Measurements from ENCODE around the gene ARHGAP42. TPM values are rescaled to one million over a fixed set of nuclear protein-coding genes. Genes with fewer than 3 reads are reported as not detected.
A peak's percentile ranks its signal among the peaks of the same experiment; 100 is the strongest.

The ARHGAP42 gene
- total RNA-seq, 2 experiments from 2014 or later, result not detected

- ChIA-PET CTCF (no interaction called here), POLR2A (no interaction called here)
- Mint-ChIP-seq H3K27ac (no peak overlapping the region), H3K4me3 (peak overlapping the region; percentile 39), H3K27me3 (peaks cover 22% of the 10 kb centered on the region), H3K4me1 (peaks cover 11% of the 10 kb centered on the region), H3K36me3 (ENCODE audit: low read depth) (no peaks in the 10 kb centered on the region), H3K9me3 (no peaks in the 10 kb centered on the region)
- no peak for DNase-seq
Observed at GRCh38 chr11:100687630-100688395, 725 bp downstream of the ARHGAP42 start.

GRCh38 chr11:100689141-100689540 lies 2.1 kb downstream of the ARHGAP42 start:
- peaks cover 22% of the 10 kb centered on the region for H3K27me3 Mint-ChIP-seq
- H3K36me3 Mint-ChIP-seq (ENCODE audit: low read depth), result no peaks in the 10 kb centered on the region
- H3K4me1 Mint-ChIP-seq, result peaks cover 11% of the 10 kb centered on the region
- POLR2A ChIA-PET, result no interaction called here
- no peak overlapping the region for H3K4me3 Mint-ChIP-seq
- no peak for DNase-seq
- CTCF ChIA-PET, result no interaction called here
- no peak overlapping the region for H3K27ac Mint-ChIP-seq
- no peaks in the 10 kb centered on the region for H3K9me3 Mint-ChIP-seq

- Mint-ChIP-seq H3K27me3 (peaks cover 11% of the 10 kb centered on the region), H3K4me3 (no peak overlapping the region), H3K27ac (no peak overlapping the region), H3K36me3 (ENCODE audit: low read depth) (no peaks in the 10 kb centered on the region), H3K9me3 (no peaks in the 10 kb centered on the region), H3K4me1 (peaks cover 5% of the 10 kb centered on the region)
- DNase-seq, result no peak
- CTCF ChIA-PET, result no interaction called here
- POLR2A ChIA-PET, result no interaction called here
Observed at GRCh38 chr11:100691896-100692653, 5.0 kb downstream of the ARHGAP42 start.

- ChIA-PET CTCF (no interaction called here), POLR2A (no interaction called here)
- DNase-seq, result no peak
- peaks cover 3% of the 10 kb centered on the region for H3K9me3 Mint-ChIP-seq
- no peak overlapping the region for H3K27ac Mint-ChIP-seq
- no peaks in the 10 kb centered on the region for H3K4me1 Mint-ChIP-seq
- H3K4me3 Mint-ChIP-seq, result no peak overlapping the region
- no peaks in the 10 kb centered on the region for H3K36me3 Mint-ChIP-seq (ENCODE audit: low read depth)
- H3K27me3 Mint-ChIP-seq, result no peaks in the 10 kb centered on the region
Observed at GRCh38 chr11:100695911-100696310, 8.8 kb downstream of the ARHGAP42 start.

GRCh38 chr11:100703139-100703538 lies 16.1 kb downstream of the ARHGAP42 start:
- Mint-ChIP-seq H3K36me3 (ENCODE audit: low read depth) (no peaks in the 10 kb centered on the region), H3K27ac (no peak overlapping the region), H3K27me3 (no peaks in the 10 kb centered on the region), H3K9me3 (peaks cover 3% of the 10 kb centered on the region), H3K4me1 (no peaks in the 10 kb centered on the region), H3K4me3 (no peak overlapping the region)
- ChIA-PET CTCF (no interaction called here), POLR2A (no interaction called here)
- DNase-seq, result no peak

GRCh38 chr11:100703801-100704575 lies 16.9 kb downstream of the ARHGAP42 start:
- no peak for DNase-seq
- POLR2A ChIA-PET, result no interaction called here
- CTCF ChIA-PET, result no interaction called here
- Mint-ChIP-seq H3K4me1 (no peaks in the 10 kb centered on the region), H3K36me3 (ENCODE audit: low read depth) (no peaks in the 10 kb centered on the region), H3K27me3 (no peaks in the 10 kb centered on the region), H3K27ac (no peak overlapping the region), H3K4me3 (no peak overlapping the region), H3K9me3 (peaks cover 2% of the 10 kb centered on the region)

GRCh38 chr11:100705447-100705846 lies 18.4 kb downstream of the ARHGAP42 start:
- Mint-ChIP-seq H3K9me3 (no peaks in the 10 kb centered on the region), H3K27me3 (no peaks in the 10 kb centered on the region), H3K36me3 (ENCODE audit: low read depth) (no peaks in the 10 kb centered on the region), H3K4me1 (no peaks in the 10 kb centered on the region), H3K4me3 (no peak overlapping the region), H3K27ac (no peak overlapping the region)
- no peak for DNase-seq
- CTCF ChIA-PET, result no interaction called here
- POLR2A ChIA-PET, result no interaction called here

- Mint-ChIP-seq H3K9me3 (peaks cover 1% of the 10 kb centered on the region), H3K4me1 (no peaks in the 10 kb centered on the region), H3K4me3 (no peak overlapping the region), H3K36me3 (ENCODE audit: low read depth) (no peaks in the 10 kb centered on the region), H3K27me3 (no peaks in the 10 kb centered on the region), H3K27ac (no peak overlapping the region)
- POLR2A ChIA-PET, result no interaction called here
- DNase-seq, result no peak
- CTCF ChIA-PET, result no interaction called here
Observed at GRCh38 chr11:100706179-100706578, 19.1 kb downstream of the ARHGAP42 start.

GRCh38 chr11:100709233-100709957 lies 22.3 kb downstream of the ARHGAP42 start:
- no peak for DNase-seq
- Mint-ChIP-seq H3K4me3 (no peak overlapping the region), H3K4me1 (no peaks in the 10 kb centered on the region), H3K9me3 (peaks cover 5% of the 10 kb centered on the region), H3K36me3 (ENCODE audit: low read depth) (no peaks in the 10 kb centered on the region), H3K27ac (no peak overlapping the region), H3K27me3 (no peaks in the 10 kb centered on the region)
- ChIA-PET CTCF (interaction anchor here (0.9 kb wide), 1 partner anchor 10 kb away, joined by 3 read pairs; no protein-coding TSS in a partner anchor), POLR2A (no interaction called here)

- Mint-ChIP-seq H3K4me3 (no peak overlapping the region), H3K27ac (no peak overlapping the region), H3K9me3 (peaks cover 5% of the 10 kb centered on the region), H3K4me1 (no peaks in the 10 kb centered on the region), H3K27me3 (no peaks in the 10 kb centered on the region), H3K36me3 (ENCODE audit: low read depth) (no peaks in the 10 kb centered on the region)
- no peak for DNase-seq
- POLR2A ChIA-PET, result no interaction called here
- CTCF ChIA-PET, result no interaction called here
Observed at GRCh38 chr11:100711984-100712383, 24.9 kb downstream of the ARHGAP42 start.

- no peak for DNase-seq
- Mint-ChIP-seq H3K4me3 (no peak overlapping the region), H3K36me3 (ENCODE audit: low read depth) (no peaks in the 10 kb centered on the region), H3K27me3 (no peaks in the 10 kb centered on the region), H3K27ac (no peak overlapping the region), H3K9me3 (peaks cover 5% of the 10 kb centered on the region), H3K4me1 (no peaks in the 10 kb centered on the region)
- ChIA-PET POLR2A (no interaction called here), CTCF (no interaction called here)
Observed at GRCh38 chr11:100712583-100712982, 25.5 kb downstream of the ARHGAP42 start.

- H3K4me3 Mint-ChIP-seq, result no peak overlapping the region
- peaks cover 5% of the 10 kb centered on the region for H3K9me3 Mint-ChIP-seq
- ChIA-PET POLR2A (interaction anchor here (0.7 kb wide), 1 partner anchor 19 kb away, joined by 3 read pairs; no protein-coding TSS in a partner anchor), CTCF (no interaction called here)
- no peak overlapping the region for H3K27ac Mint-ChIP-seq
- H3K4me1 Mint-ChIP-seq, result no peaks in the 10 kb centered on the region
- no peaks in the 10 kb centered on the region for H3K27me3 Mint-ChIP-seq
- no peak for DNase-seq
- H3K36me3 Mint-ChIP-seq (ENCODE audit: low read depth), result no peaks in the 10 kb centered on the region
Observed at GRCh38 chr11:100715165-100715761, 28.2 kb downstream of the ARHGAP42 start.

- ChIA-PET POLR2A (no interaction called here), CTCF (no interaction called here)
- Mint-ChIP-seq H3K36me3 (ENCODE audit: low read depth) (no peaks in the 10 kb centered on the region), H3K4me3 (no peak overlapping the region), H3K27me3 (no peaks in the 10 kb centered on the region), H3K9me3 (no peaks in the 10 kb centered on the region), H3K27ac (no peak overlapping the region), H3K4me1 (no peaks in the 10 kb centered on the region)
- no peak for DNase-seq
Observed at GRCh38 chr11:100716838-100717237, 29.8 kb downstream of the ARHGAP42 start.

All from activated CD4-positive, alpha-beta memory T cell treated with anti-CD3 and anti-CD28 coated beads, Interleukin-2, amount 10 ng/mL, durations not matched to agents 7 days and 5 days (primary cell).